HG02943 (cell line): Measurements from ENCODE around the gene SWSAP1.
"Not testable (repeated sequence)": the region's sequence is repeated elsewhere in the genome, so short reads cannot be mapped to it uniquely, and the experiment has no call there.

ENCODE experiments used
- ATAC-seq: cut with Tn5 transposase; IDR thresholded peaks from one replicate; pipeline ENCODE4 v1.9.1; 2021; ENCODE audit warnings: mild to moderate bottlenecking, low read depth, moderate library complexity; ENCODE audit not compliant: unreplicated experiment

The SWSAP1 gene

DNA sequence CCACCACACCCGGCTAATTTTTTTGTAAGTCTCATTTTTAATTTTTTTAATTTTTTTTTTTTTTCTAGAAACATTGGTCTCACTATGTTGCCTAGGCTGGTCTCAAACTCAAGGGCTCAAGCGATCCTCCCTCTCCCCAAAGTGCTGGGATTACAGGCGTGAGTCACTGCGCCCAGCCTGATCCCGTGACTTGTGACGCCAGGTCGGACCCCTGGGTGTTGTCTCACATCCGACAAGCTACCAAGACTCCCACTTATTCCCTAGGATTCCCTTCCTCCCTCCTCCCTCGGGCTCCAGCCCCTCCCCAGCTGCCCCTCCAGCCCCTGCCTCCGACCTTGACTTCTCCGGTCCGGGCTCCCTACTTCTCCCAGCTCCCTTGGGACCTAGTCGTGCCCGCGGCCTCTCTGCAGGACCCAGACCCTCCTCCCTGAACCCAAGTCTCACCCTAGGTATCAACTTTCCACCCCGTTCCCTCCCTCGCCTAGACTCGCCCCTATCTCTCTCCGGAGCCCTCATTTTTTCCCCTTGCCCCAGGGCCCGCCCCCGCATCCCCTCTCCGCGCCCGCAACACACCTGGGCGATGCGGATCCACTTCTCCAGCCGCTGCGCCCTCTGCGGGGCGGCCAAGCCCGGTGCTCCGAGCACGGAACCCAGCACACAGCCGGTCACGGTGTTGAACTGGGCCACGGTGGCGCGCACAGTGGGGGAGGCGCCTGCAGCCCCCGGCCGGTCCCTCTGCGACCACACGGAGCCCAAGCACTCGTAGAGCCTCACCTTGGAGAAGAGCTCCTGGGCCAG lies 31.6 kb downstream of the SWSAP1 start:
- ATAC-seq = no peak

DNA sequence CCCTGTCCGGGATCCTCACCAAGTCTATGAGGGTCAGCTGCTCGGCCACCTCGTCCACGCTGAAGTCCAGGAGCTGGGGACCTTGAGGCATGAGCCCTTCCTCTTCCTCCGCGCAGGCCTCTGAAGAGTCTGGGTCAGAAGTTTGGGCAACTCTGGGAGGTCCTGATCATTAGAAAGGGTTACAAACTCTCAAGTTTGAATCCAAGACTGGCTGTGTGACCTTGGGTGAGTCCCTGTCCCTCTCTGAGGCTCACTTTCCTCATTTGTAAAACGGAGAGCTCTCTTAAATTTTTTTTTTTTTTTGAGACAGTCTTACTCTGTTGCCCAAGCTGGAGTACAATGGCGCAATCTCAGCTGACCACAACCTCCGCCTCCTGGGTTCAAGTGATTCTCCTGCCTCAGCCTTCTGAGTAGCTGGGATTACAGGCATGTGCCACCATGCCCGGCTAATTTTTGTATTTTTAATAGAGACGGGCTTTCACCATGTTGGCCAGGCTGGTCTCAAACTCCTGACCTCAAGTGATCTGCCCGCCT lies 32.3 kb downstream of the SWSAP1 start:
- not testable (repeated sequence) for ATAC-seq

DNA sequence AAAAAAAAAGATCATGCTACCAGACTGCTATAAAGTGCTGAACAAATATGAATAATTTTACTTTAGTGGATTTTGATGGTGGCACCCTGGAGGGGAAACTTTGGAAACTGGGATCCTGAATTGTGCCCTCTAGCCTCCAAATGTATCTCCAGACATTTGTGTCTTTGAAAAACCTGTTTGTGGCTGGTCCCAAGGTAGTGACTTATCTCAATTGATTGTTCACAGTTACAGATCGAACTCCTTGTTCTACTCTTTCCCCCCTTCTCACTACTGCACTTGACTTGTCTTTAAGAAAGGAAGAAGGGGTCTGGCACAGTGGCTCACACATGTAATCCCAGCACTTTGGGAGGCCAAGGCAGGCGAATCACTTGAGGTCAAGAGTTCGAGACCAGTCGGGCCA lies 34.1 kb downstream of the SWSAP1 start:
- ATAC-seq = no peak

DNA sequence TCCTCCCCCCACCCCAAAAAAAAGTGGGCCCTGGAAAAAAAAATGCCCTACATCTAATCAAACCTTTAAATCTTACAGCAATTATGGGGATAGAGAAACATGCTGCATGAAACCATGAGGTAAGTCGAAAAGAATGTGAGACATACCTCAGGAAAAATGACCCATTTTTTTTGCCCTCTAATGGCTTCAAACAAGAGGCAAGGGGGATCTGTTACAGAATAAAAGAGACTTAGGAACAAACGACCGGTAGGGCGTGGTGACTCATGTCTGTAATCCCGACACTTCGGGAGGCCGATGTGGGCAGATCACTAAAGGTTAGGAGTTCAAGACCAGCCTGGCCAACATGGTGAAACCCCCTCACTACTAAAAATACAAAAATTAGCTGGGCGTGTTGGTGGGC lies 36.2 kb downstream of the SWSAP1 start:
- ATAC-seq = no peak

DNA sequence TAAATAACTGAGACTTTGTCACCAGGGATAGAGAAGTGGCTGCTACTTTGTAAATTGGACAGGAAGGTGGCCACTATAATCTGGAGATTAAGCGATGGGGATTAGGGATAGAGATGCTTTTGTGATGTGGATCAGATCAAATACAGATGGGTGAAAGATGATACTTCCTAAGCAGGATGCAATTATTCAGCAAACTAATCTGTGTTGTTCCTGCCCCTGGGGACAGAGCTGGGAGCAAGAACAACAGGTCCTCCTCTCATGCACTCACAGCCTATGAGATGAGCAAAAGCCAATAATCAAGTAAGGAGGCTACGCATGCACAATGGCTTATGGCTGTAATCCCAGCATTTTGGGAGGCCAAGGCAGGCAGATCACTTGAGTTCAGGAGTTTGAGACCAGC lies 40.1 kb downstream of the SWSAP1 start:
- no peak for ATAC-seq

DNA sequence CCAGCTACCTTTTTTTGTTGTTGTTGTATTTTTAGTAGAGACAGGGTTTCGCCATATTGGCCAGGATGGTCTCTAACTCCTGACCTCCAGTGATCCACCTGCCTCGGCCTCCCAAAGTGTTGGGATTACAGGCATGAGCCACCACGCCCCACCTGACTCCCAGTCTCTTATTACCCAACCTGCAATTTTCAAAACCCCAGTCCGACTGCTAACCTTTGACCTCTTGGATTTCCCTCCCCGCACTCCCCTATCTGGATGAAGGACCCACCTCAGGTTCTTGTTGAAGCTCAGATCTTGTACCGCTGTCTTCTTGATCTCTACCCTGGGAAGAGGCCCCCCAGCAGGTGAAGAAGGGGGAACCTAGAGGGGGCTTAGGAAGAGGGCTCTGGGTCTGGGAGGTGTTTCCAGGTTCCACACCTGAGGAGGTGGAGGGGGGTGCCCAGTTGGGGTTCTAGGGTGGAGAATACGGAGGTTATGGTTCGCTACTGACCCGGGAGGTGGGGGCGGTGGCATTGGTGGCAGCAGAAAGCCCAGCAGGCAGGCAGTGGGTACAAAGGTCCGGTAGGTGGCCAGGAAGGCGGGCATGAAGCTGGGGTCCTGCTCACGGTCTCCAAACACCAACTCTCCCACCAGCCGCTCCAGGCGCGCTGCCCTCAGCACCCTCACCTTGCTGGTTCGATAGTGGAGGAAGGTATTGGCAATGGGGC lies 42.0 kb downstream of the SWSAP1 start:
- no peak for ATAC-seq

DNA sequence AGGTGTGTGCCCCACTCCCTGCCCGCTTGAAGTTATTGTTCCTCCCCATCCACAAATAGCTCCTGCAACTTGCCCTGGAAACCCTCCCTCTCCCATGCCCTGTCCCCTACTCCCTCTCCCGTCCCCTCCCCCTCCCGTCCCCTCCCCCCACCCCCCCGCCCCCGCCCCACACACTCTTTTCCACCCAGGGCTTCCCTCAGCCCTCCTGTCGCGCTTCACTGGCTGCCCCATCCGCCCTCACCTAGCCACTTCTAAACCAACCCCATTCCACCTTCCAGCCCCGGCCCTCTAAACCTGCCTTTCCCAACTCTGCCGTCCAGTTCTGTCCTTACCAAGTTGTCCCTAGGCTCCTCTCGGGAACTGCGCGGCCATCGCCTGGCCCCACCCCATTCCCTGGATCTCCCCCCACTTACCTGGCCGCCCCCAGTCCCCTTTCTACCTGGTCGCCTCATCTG lies 43.7 kb downstream of the SWSAP1 start:
- ATAC-seq = no peak

DNA sequence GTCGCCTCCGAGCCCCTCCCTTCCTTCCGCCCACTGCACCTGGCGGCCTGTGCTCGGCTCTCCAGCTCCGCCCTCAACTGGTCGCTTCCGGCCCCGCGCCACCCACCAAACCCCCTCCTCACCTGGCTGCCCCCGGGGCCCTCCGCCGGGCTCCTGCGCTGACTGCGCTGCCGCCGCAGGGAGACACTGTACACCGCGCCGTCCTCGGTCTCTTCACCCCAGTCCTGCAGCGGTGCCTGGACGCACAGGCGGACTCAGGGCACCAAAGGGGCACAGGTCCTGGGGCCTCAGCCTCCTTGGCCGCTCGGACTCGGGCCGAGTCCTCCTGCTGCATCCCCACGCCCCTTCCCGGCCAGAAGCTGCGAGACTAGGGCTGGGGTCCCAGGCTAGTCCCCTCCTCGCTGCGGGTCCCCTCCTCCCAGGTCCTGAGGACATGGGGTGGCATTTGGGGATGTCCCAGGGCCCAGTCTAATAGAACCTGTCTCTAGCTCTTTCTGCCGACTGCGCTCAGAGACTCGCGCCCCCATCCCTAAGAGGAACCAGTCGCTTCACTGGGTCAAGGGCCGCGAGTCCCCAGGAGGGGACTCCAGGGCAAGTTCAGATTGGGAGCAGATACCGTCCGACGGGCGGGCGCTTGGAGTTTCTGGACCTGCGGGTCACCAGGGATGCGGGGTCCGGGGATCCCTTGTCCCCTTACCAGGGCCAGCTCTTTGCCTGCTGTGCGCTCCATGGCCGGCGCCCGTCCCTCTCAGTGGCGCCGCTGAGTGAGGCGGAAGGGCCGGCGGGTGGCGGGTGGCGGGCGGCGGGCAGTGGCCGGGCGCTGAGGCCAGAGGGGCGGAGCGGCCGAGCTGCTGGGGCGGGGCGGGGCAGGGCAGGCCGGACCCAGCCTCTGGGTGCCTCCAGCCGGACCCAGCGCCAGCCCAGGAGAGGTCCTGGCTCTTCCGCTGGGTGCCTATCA lies 44.4 kb downstream of the SWSAP1 start, which contains the start of gene RGL3:
TSS of gene RGL3 (minus strand) at position 766 of the 958 bp plus-strand sequence. CDS start at position 730, 36 bp downstream.
- ATAC-seq = no peak

DNA sequence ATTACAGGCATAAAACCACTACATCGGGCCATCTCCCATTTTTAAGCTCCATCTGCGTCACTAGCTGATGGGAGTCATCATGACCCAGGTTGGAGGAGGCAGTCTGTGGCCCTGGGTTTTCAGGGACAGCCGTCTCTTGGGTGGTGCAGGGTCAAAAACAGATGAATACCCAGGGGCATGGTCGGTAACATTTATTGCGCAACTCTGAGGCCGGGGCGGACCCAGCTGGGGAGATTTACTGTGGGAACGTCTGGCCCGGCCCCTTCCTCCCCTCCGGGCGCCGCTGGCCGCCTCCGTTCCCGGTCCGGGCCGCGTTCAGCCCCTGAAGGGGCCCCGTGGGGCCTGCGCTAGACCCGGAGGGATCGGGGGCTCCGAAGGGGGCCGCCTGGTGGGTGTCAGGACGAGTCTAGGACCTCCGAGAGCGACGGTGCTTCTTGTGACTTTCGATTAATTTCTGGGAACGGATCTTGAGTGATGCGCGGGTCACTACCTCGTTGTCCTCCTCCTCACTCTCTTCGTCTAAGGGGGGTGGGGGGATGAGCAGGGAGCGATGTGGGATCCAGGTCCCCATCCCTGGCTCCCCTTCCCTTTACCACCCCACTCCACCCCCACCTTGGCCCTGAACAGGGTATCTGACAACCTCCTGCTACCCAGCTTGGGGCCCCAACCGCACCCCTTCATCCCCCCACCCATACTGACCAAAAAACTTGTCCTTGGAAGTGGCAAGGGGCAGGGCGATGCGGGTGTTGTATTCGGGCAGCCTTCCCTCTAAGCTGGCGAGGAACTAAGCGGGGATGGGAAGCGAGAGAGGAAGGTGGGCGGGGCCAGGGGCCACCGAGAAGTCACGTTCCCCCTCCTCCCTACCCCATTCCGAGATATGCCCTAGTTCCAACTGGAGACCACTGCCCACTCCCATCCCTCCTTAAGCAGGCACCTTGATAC lies 46.2 kb downstream of the SWSAP1 start:
- no peak for ATAC-seq

DNA sequence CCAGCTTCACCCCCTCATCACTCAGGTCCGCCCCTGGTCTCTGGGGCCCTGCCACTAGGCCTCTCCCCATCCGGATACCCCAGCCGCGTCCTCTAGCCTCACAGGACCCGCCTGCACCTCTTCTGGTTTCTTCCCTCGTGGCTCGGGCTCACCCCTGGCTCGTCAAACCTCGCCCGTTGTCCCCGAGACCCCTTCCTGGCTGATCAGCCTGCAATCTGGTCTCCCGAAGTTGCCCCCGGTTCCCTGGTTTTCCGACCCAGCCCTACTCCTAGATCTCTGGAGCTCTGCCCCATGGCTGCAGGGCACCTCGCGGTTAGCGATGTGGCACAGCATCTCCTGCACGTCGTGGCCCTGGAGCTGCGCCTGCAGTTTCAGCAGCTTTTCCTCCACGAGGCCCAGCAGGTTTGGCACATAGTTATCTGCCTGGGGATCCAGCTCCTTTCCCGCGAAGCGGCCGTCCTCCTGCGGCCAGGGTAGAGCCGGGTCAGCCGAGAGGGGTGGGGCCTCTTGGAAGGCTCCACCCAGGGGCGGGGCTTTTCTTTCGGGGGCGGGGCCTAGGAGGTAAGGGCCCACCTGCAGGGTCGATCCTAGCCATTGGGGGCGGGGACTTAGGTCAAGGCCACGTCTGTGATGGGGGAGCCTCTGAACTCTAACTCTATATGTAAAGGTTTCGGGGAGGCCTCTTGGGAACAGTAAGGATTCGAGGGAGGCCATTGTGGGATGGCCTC lies 47.1 kb downstream of the SWSAP1 start:
- no peak for ATAC-seq

DNA sequence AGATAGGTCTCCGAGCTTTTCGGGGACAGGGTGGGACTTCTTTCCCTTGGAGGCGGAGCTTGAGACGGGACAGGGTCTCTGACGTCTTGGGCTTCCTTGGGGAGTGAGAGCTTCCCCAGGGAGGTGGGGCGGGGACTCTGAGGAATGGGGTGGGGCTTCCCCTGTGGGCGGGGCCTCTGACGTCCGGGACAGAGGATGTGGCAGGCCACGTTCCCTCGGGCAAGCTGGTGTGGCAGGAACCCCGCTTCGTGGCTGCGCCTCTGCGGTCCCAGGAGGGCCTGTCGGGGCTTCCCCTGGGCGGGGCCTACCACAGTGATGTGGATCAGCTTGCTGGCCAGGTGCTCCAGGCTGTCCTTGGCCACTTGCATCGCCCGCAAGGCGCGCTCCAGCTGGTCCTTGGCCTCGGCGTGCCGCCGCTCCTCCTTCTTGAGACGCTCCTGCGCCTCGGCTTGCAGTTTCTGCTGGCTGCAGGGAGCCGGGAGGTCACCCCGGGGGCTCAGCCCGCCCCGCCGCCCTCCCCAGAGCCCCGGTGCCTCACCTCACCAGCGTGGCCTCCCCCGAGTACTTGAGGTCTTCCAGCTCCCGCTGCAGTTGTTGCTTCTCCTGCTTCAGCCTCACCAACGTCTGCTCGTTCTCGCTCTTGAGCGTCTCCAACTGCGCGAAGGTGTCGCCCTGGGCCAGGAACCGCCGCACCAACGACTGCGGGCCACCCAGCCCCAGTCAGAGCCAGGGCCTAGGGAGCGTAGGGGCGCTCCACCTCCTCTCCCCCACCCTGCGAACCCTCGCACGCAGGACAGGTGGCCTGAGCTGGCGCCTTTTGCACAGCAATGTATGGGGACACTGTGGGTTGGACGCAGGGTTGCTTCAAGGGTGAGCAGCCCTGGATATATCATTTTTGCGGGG lies 47.9 kb downstream of the SWSAP1 start:
- ATAC-seq = no peak

DNA sequence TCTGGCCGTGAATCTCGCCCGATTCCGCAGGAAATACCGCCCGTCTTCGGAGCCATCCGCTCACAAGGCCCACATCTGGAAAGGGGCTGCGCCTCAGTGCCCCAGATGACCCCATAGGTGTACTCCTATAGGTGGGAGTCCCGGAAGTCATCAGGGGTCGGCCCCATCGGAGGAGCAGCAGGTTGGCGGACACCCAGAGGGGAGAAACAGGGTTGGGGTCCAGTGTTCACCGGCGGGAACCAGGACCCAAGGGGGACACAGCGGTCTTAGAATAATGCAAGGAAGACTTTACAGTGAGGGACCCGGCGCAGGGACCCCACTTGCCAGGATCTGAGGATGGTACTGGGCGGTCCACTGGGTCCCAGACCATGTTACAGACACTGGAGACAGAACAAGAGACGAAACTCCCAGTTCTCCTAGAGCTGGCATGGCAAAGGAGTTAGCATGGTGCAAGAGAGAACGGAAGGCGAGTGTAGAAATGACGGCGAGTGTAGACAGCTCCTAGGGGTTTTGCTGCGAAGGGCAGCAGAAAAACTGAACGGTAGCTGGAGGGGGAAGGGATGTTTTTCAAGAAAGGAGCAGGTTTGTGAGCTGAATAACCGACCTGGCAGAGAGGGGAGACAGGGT lies 48.8 kb downstream of the SWSAP1 start:
- ATAC-seq = no peak

DNA sequence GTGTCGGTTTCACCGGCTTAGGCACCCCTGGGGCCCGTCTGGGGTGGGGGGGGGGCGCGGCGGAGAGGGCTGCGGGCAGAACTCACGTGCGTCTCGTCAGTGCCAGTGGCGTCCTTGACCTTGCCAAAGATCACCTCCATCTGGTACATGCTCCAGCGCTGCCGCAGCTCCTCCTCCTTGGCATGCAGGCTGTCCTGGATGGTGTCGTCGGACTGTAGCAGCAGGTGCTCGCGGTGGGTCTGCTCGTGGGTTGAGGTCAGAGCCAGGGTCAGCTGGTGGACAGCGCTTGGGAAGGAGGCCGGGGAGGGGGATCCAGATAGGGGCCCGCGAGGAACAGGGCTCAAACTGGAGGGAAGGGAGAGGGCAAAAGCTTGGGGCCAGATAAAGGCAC lies 49.3 kb downstream of the SWSAP1 start:
- ATAC-seq = no peak
